ENCODE measurements around the gene ARFGEF3. TPM values are rescaled to one million over a fixed set of nuclear protein-coding genes. Genes with fewer than 3 reads are reported as not detected.

ARFGEF3 gene
- total and polyA plus RNA-seq, 2 donors (not counting 1 experiment from before 2014, with no cell fraction given): under 0.01 to 0.14 TPM

- no peaks in the 10 kb centered on the region for H3K4me1 ChIP-seq (ENCODE audit: control insufficient read depth, extremely low read depth, insufficient read depth, low read length)
- no peaks in the 10 kb centered on the region for H3K36me3 ChIP-seq (ENCODE audit: control insufficient read depth, insufficient read depth, low read length)
- no peak overlapping the region for H3K9ac ChIP-seq (ENCODE audit: insufficient read depth, low read length)
- no peaks in the 10 kb centered on the region for H3K9me3 ChIP-seq (ENCODE audit: control insufficient read depth, insufficient read depth, low read depth, low read length)
- TF ChIP-seq EZH2 (IDR thresholded peaks at IDR 0.05; ENCODE audit: low read length, missing control alignments) (no peak), CTCF (conservative IDR thresholded peaks at IDR 0.05 in 1 of 2, IDR thresholded peaks at IDR 0.05 in 1 of 2; ENCODE audit: low read depth in 1 of 2, low read length in 2 of 2) (no peak)
- no peak for DNase-seq (ENCODE audit: low read depth in 2 of 2)
- H3K27ac ChIP-seq (ENCODE audit: insufficient read depth, low read length): no peak overlapping the region
- no peaks in the 10 kb centered on the region for H4K20me1 ChIP-seq (ENCODE audit: control insufficient read depth, extremely low read depth, insufficient read depth, low read length)
- H3K27me3 ChIP-seq (ENCODE audit: control insufficient read depth, insufficient read depth, low read length): no peaks in the 10 kb centered on the region
- no peaks in the 10 kb centered on the region for H3K79me2 ChIP-seq (ENCODE audit: control insufficient read depth, insufficient read depth, low read length)
- no peak overlapping the region for H3K4me2 ChIP-seq (ENCODE audit: extremely low read depth, insufficient read depth, low read length)
- H2AFZ ChIP-seq (ENCODE audit: low read length): no peak overlapping the region
- no peak overlapping the region for H3K4me3 ChIP-seq (replicated peaks in 1 of 4; ENCODE audit: control extremely low read depth in 1 of 4, insufficient read depth in 1 of 4, low read depth in 3 of 4, low read length in 4 of 4)
Observed at GRCh38 chr6:138258991-138259390, 97.3 kb downstream of the ARFGEF3 start.

GRCh38 chr6:138261116-138261780, 99.5 kb downstream of the ARFGEF3 start:
- no peak overlapping the region for H3K9ac ChIP-seq (ENCODE audit: insufficient read depth, low read length)
- DNase-seq (ENCODE audit: low read depth in 2 of 2): no peak
- H3K9me3 ChIP-seq (ENCODE audit: control insufficient read depth, insufficient read depth, low read depth, low read length): no peaks in the 10 kb centered on the region
- no peak overlapping the region for H3K4me2 ChIP-seq (ENCODE audit: extremely low read depth, insufficient read depth, low read length)
- no peak for TF ChIP-seq CTCF (conservative IDR thresholded peaks at IDR 0.05 in 1 of 2, IDR thresholded peaks at IDR 0.05 in 1 of 2; ENCODE audit: low read depth in 1 of 2, low read length in 2 of 2)
- TF ChIP-seq EZH2 (IDR thresholded peaks at IDR 0.05; ENCODE audit: low read length, missing control alignments): no peak
- no peaks in the 10 kb centered on the region for H3K27me3 ChIP-seq (ENCODE audit: control insufficient read depth, insufficient read depth, low read length)
- H4K20me1 ChIP-seq (ENCODE audit: control insufficient read depth, extremely low read depth, insufficient read depth, low read length): no peaks in the 10 kb centered on the region
- no peak overlapping the region for H3K4me3 ChIP-seq (replicated peaks in 1 of 4; ENCODE audit: control extremely low read depth in 1 of 4, insufficient read depth in 1 of 4, low read depth in 3 of 4, low read length in 4 of 4)
- no peak overlapping the region for H2AFZ ChIP-seq (ENCODE audit: low read length)
- no peaks in the 10 kb centered on the region for H3K36me3 ChIP-seq (ENCODE audit: control insufficient read depth, insufficient read depth, low read length)
- no peaks in the 10 kb centered on the region for H3K79me2 ChIP-seq (ENCODE audit: control insufficient read depth, insufficient read depth, low read length)
- H3K27ac ChIP-seq (ENCODE audit: insufficient read depth, low read length): no peak overlapping the region
- no peaks in the 10 kb centered on the region for H3K4me1 ChIP-seq (ENCODE audit: control insufficient read depth, extremely low read depth, insufficient read depth, low read length)

- H3K9ac ChIP-seq (ENCODE audit: insufficient read depth, low read length): no peak overlapping the region
- TF ChIP-seq EZH2 (IDR thresholded peaks at IDR 0.05; ENCODE audit: low read length, missing control alignments) (no peak), CTCF (conservative IDR thresholded peaks at IDR 0.05 in 1 of 2, IDR thresholded peaks at IDR 0.05 in 1 of 2; ENCODE audit: low read depth in 1 of 2, low read length in 2 of 2) (no peak)
- no peaks in the 10 kb centered on the region for H3K79me2 ChIP-seq (ENCODE audit: control insufficient read depth, insufficient read depth, low read length)
- no peak overlapping the region for H3K27ac ChIP-seq (ENCODE audit: insufficient read depth, low read length)
- DNase-seq (ENCODE audit: low read depth in 2 of 2): no peak
- H3K4me1 ChIP-seq (ENCODE audit: control insufficient read depth, extremely low read depth, insufficient read depth, low read length): no peaks in the 10 kb centered on the region
- no peaks in the 10 kb centered on the region for H3K9me3 ChIP-seq (ENCODE audit: control insufficient read depth, insufficient read depth, low read depth, low read length)
- no peak overlapping the region for H3K4me2 ChIP-seq (ENCODE audit: extremely low read depth, insufficient read depth, low read length)
- no peak overlapping the region for H2AFZ ChIP-seq (ENCODE audit: low read length)
- H3K4me3 ChIP-seq (replicated peaks in 1 of 4; ENCODE audit: control extremely low read depth in 1 of 4, insufficient read depth in 1 of 4, low read depth in 3 of 4, low read length in 4 of 4): no peak overlapping the region
- no peaks in the 10 kb centered on the region for H4K20me1 ChIP-seq (ENCODE audit: control insufficient read depth, extremely low read depth, insufficient read depth, low read length)
- H3K36me3 ChIP-seq (ENCODE audit: control insufficient read depth, insufficient read depth, low read length): no peaks in the 10 kb centered on the region
- H3K27me3 ChIP-seq (ENCODE audit: control insufficient read depth, insufficient read depth, low read length): peaks cover under 1% of the 10 kb centered on the region
Observed at GRCh38 chr6:138263963-138264362, 102.2 kb downstream of the ARFGEF3 start.
